H9 (cell line): ENCODE data around the gene PDZRN4. TPM values are rescaled to one million over a fixed set of nuclear protein-coding genes. Genes with fewer than 3 reads are reported as not detected.

Experiments
- DNase-seq: peaks from one replicate; pipeline ENCODE4 v3.0.0-alpha.2; 2017
- H2AFZ ChIP-seq: one replicate; pipeline ENCODE4 v1.6.1; 2013; ENCODE audit warnings: mild to moderate bottlenecking, low read length, control low read depth, moderate library complexity
- H2AK5ac ChIP-seq: 2 replicates; pipeline ENCODE4 v1.6.1; 2013; ENCODE audit warnings: low read length, control low read depth, mixed read lengths; ENCODE audit not compliant: insufficient read length
- H2BK120ac ChIP-seq: one replicate; pipeline ENCODE4 v1.6.1; 2013; ENCODE audit warnings: low read depth, mild to moderate bottlenecking, low read length, control low read depth, inconsistent platforms; ENCODE audit not compliant: poor library complexity, severe bottlenecking
- H2BK12ac ChIP-seq: 2 replicates; pipeline ENCODE4 v1.6.1; 2013; ENCODE audit warnings: low read length, control low read depth, mixed read lengths, low read depth; ENCODE audit not compliant: insufficient read length
- H2BK15ac ChIP-seq: 2 replicates; pipeline ENCODE4 v1.6.1; 2013; ENCODE audit warnings: low read depth, low read length, control low read depth
- H2BK20ac ChIP-seq: one replicate; pipeline ENCODE4 v1.6.1; 2013; ENCODE audit warnings: low read depth, mild to moderate bottlenecking, low read length, control low read depth, inconsistent platforms; ENCODE audit not compliant: poor library complexity, severe bottlenecking
- H2BK5ac ChIP-seq: 2 replicates; pipeline ENCODE4 v1.6.1; 2013; ENCODE audit warnings: low read length, control low read depth, mixed read lengths; ENCODE audit not compliant: insufficient read length
- H3K14ac ChIP-seq: 2 replicates; pipeline ENCODE4 v1.6.1; 2013; ENCODE audit warnings: low read length, control low read depth; ENCODE audit not compliant: insufficient read depth
- H3K18ac ChIP-seq: 2 replicates; pipeline ENCODE4 v1.6.1; 2013; ENCODE audit warnings: low read depth, mild to moderate bottlenecking, mixed read lengths, low read length, control low read depth; ENCODE audit not compliant: insufficient read length
- H3K23ac ChIP-seq: 2 replicates; pipeline ENCODE4 v1.6.1; 2013; ENCODE audit warnings: low read length, control low read depth, mixed read lengths, low read depth; ENCODE audit not compliant: insufficient read length
- H3K23me2 ChIP-seq: 2 replicates; pipeline ENCODE4 v1.6.1; 2013; ENCODE audit warnings: low read depth, mild to moderate bottlenecking, mixed read lengths, low read length, control low read depth; ENCODE audit not compliant: insufficient read length, poor library complexity, severe bottlenecking
- H3K27ac ChIP-seq: 2 replicates; pipeline ENCODE4 v1.5.1; 2013; ENCODE audit warnings: low read length, control low read depth, mixed read lengths, low read depth; ENCODE audit not compliant: insufficient read length
- H3K27me3 ChIP-seq: 2 replicates; pipeline ENCODE4 v1.6.1; 2013; ENCODE audit warnings: low read length, control low read depth, inconsistent platforms; ENCODE audit not compliant: insufficient read depth
- H3K4ac ChIP-seq: 2 replicates; pipeline ENCODE4 v1.6.1; 2013; ENCODE audit warnings: low read depth, mild to moderate bottlenecking, control low read depth, inconsistent platforms, low read length, moderate library complexity
- H3K4me1 ChIP-seq: 2 replicates; pipeline ENCODE4 v1.6.1; 2013; ENCODE audit warnings: low read length, control low read depth, inconsistent platforms; ENCODE audit not compliant: insufficient read depth
- H3K4me2 ChIP-seq: 2 replicates; pipeline ENCODE4 v1.6.1; 2013; ENCODE audit warnings: low read length, control low read depth, mixed read lengths; ENCODE audit not compliant: insufficient read length, insufficient read depth
- H3K56ac ChIP-seq: 2 replicates; pipeline ENCODE4 v1.6.1; 2013; ENCODE audit warnings: low read depth, mild to moderate bottlenecking, mixed read lengths, low read length, control low read depth; ENCODE audit not compliant: insufficient read length
- H3K79me1 ChIP-seq: 2 replicates; pipeline ENCODE4 v1.6.1; 2013; ENCODE audit warnings: low read depth, mild to moderate bottlenecking, moderate library complexity, low read length, control low read depth, inconsistent platforms; ENCODE audit not compliant: insufficient read depth, poor library complexity, severe bottlenecking
- H3K79me2 ChIP-seq: 2 replicates; pipeline ENCODE4 v1.6.1; 2013; ENCODE audit warnings: low read length, control low read depth, inconsistent platforms; ENCODE audit not compliant: insufficient read depth
- H3K9ac ChIP-seq: 2 replicates; pipeline ENCODE4 v1.6.1; 2013; ENCODE audit warnings: low read length, control low read depth, mixed read lengths; ENCODE audit not compliant: insufficient read length; ENCODE audit errors: extremely low read depth
- H3K9me3 ChIP-seq: one replicate; pipeline ENCODE4 v1.6.1; 2013; ENCODE audit warnings: low read depth, low read length, inconsistent platforms; ENCODE audit not compliant: control insufficient read depth
- H3T11ph ChIP-seq: one replicate; pipeline ENCODE4 v1.6.1; 2013; ENCODE audit warnings: mild to moderate bottlenecking, low read length, control low read depth, inconsistent platforms
- H4K20me1 ChIP-seq: one replicate; pipeline ENCODE4 v1.6.1; 2013; ENCODE audit not compliant: control insufficient read depth, insufficient read length, insufficient read depth
- H4K5ac ChIP-seq: 2 replicates; pipeline ENCODE4 v1.6.1; 2013; ENCODE audit warnings: low read depth, mild to moderate bottlenecking, mixed read lengths, low read length, control low read depth; ENCODE audit not compliant: insufficient read length
- H4K8ac ChIP-seq: replicated peaks from 2 replicates; pipeline ENCODE4 v1.6.1; 2013; ENCODE audit warnings: low read length, control low read depth, mixed read lengths, low read depth; ENCODE audit not compliant: insufficient read length
- H4K91ac ChIP-seq: 2 replicates; pipeline ENCODE4 v1.6.1; 2013; ENCODE audit warnings: low read depth, mild to moderate bottlenecking, moderate library complexity, mixed read lengths, low read length, control low read depth; ENCODE audit not compliant: insufficient read length
- H3K27ac Mint-ChIP-seq, 3 experiments: 2 replicates in 2 of 3; 3 replicates in 1 of 3; pipeline ENCODE4 v1.8.0; 2020 to 2021; ENCODE audit warnings: mixed read lengths in 3 of 3, mild to moderate bottlenecking in 1 of 3, moderate library complexity in 1 of 3
- H3K27me3 Mint-ChIP-seq: 2 replicates; pipeline ENCODE4 v1.8.0; 2021; ENCODE audit warnings: low read depth, mild to moderate bottlenecking, moderate library complexity, mixed read lengths
- H3K36me3 Mint-ChIP-seq, 3 experiments: 2 replicates in 2 of 3; 3 replicates in 1 of 3; pipeline ENCODE4 v1.8.0; 2020 to 2021; ENCODE audit warnings: low read depth in 3 of 3, mixed read lengths in 3 of 3; ENCODE audit not compliant: insufficient read depth in 1 of 3
- H3K4me1 Mint-ChIP-seq, 2 experiments: 2 replicates each; pipeline ENCODE4 v1.8.0; 2020; ENCODE audit warnings: mixed read lengths in 2 of 2
- H3K4me3 Mint-ChIP-seq, 2 experiments: 2 replicates in 1 of 2; 3 replicates in 1 of 2; pipeline ENCODE4 v1.8.0; 2020 to 2021; ENCODE audit warnings: mild to moderate bottlenecking in 2 of 2, mixed read lengths in 2 of 2, moderate library complexity in 1 of 2
- H3K9me3 Mint-ChIP-seq, 2 experiments: 2 replicates in 1 of 2; 3 replicates in 1 of 2; pipeline ENCODE4 v1.8.0; 2020; ENCODE audit warnings: mild to moderate bottlenecking in 2 of 2, mixed read lengths in 2 of 2, moderate library complexity in 1 of 2
- WGBS: extraction: QIAGEN DNeasy Blood & Tissue Kit; methylation state at CpG from one replicate; pipeline ENCODE4 v1.1.7; 2013; ENCODE audit warnings: missing lambda C conversion rate, low lambda C conversion rate, mixed read lengths; ENCODE audit not compliant: insufficient read length; ENCODE audit errors: extremely low coverage; 5-methylcytosine and 5-hydroxymethylcytosine counted together
- total RNA-seq: library from RNA; stranded (reverse); gene quantifications from 2 replicates; pipeline ENCODE4 v1.2.1, GENCODE V29; 2021
- TF ChIP-seq, protein P1 (sequence below): fragments of 200-600 bp; sonication (generic); conservative IDR thresholded peaks from 3 replicates; pipeline ENCODE4 v1.8.0; 2021; ENCODE audit warnings: antibody characterized with exemption, mild to moderate bottlenecking

Gene PDZRN4
- total RNA-seq, 1 experiment from 2014 or later: not detected

DNA sequence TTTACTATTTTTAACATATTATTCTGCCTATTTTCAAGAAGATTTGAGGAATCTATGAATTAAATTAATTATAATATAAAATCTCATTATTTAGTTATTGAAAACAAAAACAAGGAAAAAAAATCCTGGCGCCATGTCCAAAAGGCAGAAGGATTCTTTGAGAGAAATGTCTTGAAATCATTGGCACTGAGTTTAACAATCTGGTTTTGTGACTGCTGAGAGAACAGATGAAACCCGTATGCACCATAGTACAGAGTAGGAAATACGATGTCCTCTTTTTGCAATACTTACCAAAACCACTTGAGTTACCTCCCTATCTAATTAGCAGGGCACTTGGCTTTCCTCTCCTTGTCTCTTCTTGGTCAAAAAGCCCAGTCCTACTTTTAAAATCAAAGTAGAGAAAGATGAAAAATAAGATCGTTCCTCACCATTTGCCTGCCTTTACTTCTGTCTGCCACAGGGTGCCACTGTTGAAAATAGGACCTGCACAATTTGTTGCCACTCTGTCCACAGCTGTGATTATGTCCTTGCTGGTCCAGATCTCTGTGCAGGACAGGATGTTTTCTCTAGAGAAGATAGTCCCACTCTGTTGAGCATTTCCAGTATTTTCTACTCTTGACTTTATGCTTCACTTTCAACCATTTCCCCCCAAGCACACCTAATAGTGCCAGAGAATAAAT is 179.7 kb downstream of the PDZRN4 start:
- Histone ChIP-seq H3K79me2 (no peaks in the 10 kb centered on the region), H3K27me3 (no peaks in the 10 kb centered on the region), H2BK20ac (no peak overlapping the region), H4K8ac (no peak overlapping the region), H3K14ac (no peak overlapping the region), H2AFZ (no peak overlapping the region), H2BK120ac (no peak overlapping the region), H4K20me1 (no peaks in the 10 kb centered on the region), H4K5ac (no peak overlapping the region), H3K9me3 (no peaks in the 10 kb centered on the region), H3K27ac (no peak overlapping the region), H2AK5ac (no peak overlapping the region), H3K4me2 (no peak overlapping the region), H2BK5ac (no peak overlapping the region), H3K4me1 (no peaks in the 10 kb centered on the region), H3K18ac (no peak overlapping the region), H3K56ac (no peak overlapping the region), H2BK12ac (no peak overlapping the region), H3K23ac (no peak overlapping the region), H2BK15ac (no peak overlapping the region), H4K91ac (no peak overlapping the region), H3T11ph (no peak overlapping the region), H3K9ac (no peak overlapping the region), H3K23me2 (no peaks in the 10 kb centered on the region), H3K79me1 (no peaks in the 10 kb centered on the region), H3K4ac (no peak overlapping the region)
- H3K27ac Mint-ChIP-seq: no peak overlapping the region; a peak in 1 of 7 replicates
- peaks cover 3% of the 10 kb centered on the region for H3K27me3 Mint-ChIP-seq
- TF ChIP-seq, protein P1, sequence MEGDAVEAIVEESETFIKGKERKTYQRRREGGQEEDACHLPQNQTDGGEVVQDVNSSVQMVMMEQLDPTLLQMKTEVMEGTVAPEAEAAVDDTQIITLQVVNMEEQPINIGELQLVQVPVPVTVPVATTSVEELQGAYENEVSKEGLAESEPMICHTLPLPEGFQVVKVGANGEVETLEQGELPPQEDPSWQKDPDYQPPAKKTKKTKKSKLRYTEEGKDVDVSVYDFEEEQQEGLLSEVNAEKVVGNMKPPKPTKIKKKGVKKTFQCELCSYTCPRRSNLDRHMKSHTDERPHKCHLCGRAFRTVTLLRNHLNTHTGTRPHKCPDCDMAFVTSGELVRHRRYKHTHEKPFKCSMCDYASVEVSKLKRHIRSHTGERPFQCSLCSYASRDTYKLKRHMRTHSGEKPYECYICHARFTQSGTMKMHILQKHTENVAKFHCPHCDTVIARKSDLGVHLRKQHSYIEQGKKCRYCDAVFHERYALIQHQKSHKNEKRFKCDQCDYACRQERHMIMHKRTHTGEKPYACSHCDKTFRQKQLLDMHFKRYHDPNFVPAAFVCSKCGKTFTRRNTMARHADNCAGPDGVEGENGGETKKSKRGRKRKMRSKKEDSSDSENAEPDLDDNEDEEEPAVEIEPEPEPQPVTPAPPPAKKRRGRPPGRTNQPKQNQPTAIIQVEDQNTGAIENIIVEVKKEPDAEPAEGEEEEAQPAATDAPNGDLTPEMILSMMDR: peak; percentile 66
- no peak for DNase-seq
- H3K9me3 Mint-ChIP-seq: peaks cover 3 to 7% of the 10 kb centered on the region in 2 experiments; a peak in 3 of 5 replicates
- H3K36me3 Mint-ChIP-seq: peaks cover 5 to 8% (median 7%) of the 10 kb centered on the region in 3 experiments
- no peak overlapping the region for H3K4me3 Mint-ChIP-seq
- H3K4me1 Mint-ChIP-seq: peaks cover 11 to 16% of the 10 kb centered on the region in 2 experiments; a peak in 3 of 4 replicates
- no CpG with 5 or more reads among the region's 4 CpGs for WGBS
